Gastroesophageal sphincter (tissue), 4 donors: Measurements from ENCODE around the gene UCHL5. TPM values are rescaled to one million over a fixed set of nuclear protein-coding genes. Genes with fewer than 3 reads are reported as not detected.
"Not testable (repeated sequence)": the region's sequence is repeated elsewhere in the genome, so short reads cannot be mapped to it uniquely, and the experiment has no call there.

Experiments
- ATAC-seq: fragments of 150-250 bp; one replicate; pipeline ENCODE4 v1.9.1; 2016; ENCODE audit warnings: mild to moderate bottlenecking, moderate library complexity
- H3K27ac ChIP-seq, 4 donors: fragments of 200-600 bp; sonication (generic) in 3 of 4; 1 replicate in 3 of 4; 2 replicates in 1 of 4; pipeline ENCODE4 v1.5.1; 2016 to 2019
- H3K27me3 ChIP-seq: fragments of 200-600 bp; sonication (generic); one replicate; pipeline ENCODE4 v1.5.1; 2019
- H3K36me3 ChIP-seq, 2 donors: fragments of 200-600 bp; sonication (generic); one replicate each; pipeline ENCODE4 v1.5.1; 2019; ENCODE audit warnings: control low read depth in 1 of 2
- H3K4me1 ChIP-seq, 3 donors: fragments of 200-600 bp; sonication (generic); 1 replicate in 2 of 3; 2 replicates in 1 of 3; pipeline ENCODE4 v1.5.1; 2016 to 2019; ENCODE audit warnings: control low read depth in 2 of 3
- H3K4me3 ChIP-seq, 2 donors: fragments of 200-600 bp; sonication (generic); one replicate each; pipeline ENCODE4 v1.5.1; 2019; ENCODE audit warnings: mild to moderate bottlenecking in 1 of 2, moderate library complexity in 1 of 2
- H3K9me3 ChIP-seq, 3 donors: fragments of 200-600 bp; sonication (generic); one replicate each; pipeline ENCODE4 v1.5.1; 2017 to 2019; ENCODE audit warnings: control low read depth in 2 of 3
- CTCF ChIP-seq, 4 experiments: fragments of 200-600 bp in 2 of 4; fragments of 450-650 bp in 2 of 4; sonication (generic) in 1 of 4; IDR thresholded peaks; one replicate each; pipeline ENCODE4 v1.5.1; 2017 to 2019; ENCODE audit warnings: antibody characterized with exemption in 4 of 4, mild to moderate bottlenecking in 2 of 4, moderate library complexity in 2 of 4
- EP300 ChIP-seq: sonication (generic); formaldehyde crosslinking; IDR thresholded peaks from one replicate; pipeline ENCODE4 v1.6.1; 2017; ENCODE audit warnings: antibody characterized with exemption, mild to moderate bottlenecking
- POLR2A ChIP-seq, 2 donors: fragments of 450-650 bp; IDR thresholded peaks; one replicate each; pipeline ENCODE4 v1.6.1; 2017; ENCODE audit warnings: antibody characterized with exemption in 2 of 2, mild to moderate bottlenecking in 2 of 2, moderate library complexity in 1 of 2
- POLR2AphosphoS5 ChIP-seq: sonication (generic); formaldehyde crosslinking; IDR thresholded peaks from one replicate; pipeline ENCODE4 v1.6.1; 2017; ENCODE audit warnings: antibody characterized with exemption
- WGBS, 2 donors: methylation state at CpG; one replicate each; pipeline ENCODE4 v1.1.5; 2018; ENCODE audit warnings: low coverage in 1 of 2; 5-methylcytosine and 5-hydroxymethylcytosine counted together
- total RNA-seq, 4 donors: library from RNA; depleted of rRNA; stranded (reverse); fragments of >200 nt; gene quantifications; one replicate each; pipeline ENCODE4 v1.1.0, GENCODE V29; 2016

UCHL5 gene
- total RNA-seq, 4 donors from 2014 or later = 24.1 to 42.7 (median 32.8) TPM

- H3K4me1 ChIP-seq = no peaks in the 10 kb centered on the region
- no peaks in the 10 kb centered on the region for H3K36me3 ChIP-seq
- H3K27ac ChIP-seq = no peak overlapping the region
- 57 to 60% methylated on average over 1 of the region's 1 CpG for WGBS, 2 donors
- ATAC-seq = no peak
- TF ChIP-seq EP300 = no peak
- TF ChIP-seq POLR2AphosphoS5 = no peak
- TF ChIP-seq POLR2A (IDR thresholded peaks at IDR 0.05) = no peak
- TF ChIP-seq CTCF (IDR thresholded peaks at IDR 0.05) = no peak
- H3K9me3 ChIP-seq = no peaks in the 10 kb centered on the region
- H3K27me3 ChIP-seq = no peaks in the 10 kb centered on the region
- no peak overlapping the region for H3K4me3 ChIP-seq
Measured at GRCh38 chr1:192980856-192981255, 78.3 kb downstream of the UCHL5 start.

GRCh38 chr1:192980334-192980733 is 78.8 kb downstream of the UCHL5 start:
- H3K9me3 ChIP-seq, H3K4me3 ChIP-seq, H3K27me3 ChIP-seq, ATAC-seq, H3K27ac ChIP-seq, H3K36me3 ChIP-seq, H3K4me1 ChIP-seq: not testable (repeated sequence)
- WGBS, 2 donors = 89 to 95% methylated on average over 3 of the region's 4 CpGs

- H3K36me3 ChIP-seq = no peaks in the 10 kb centered on the region
- ATAC-seq = no peak
- H3K9me3 ChIP-seq = no peaks in the 10 kb centered on the region
- no peak overlapping the region for H3K4me3 ChIP-seq
- 86 to 100% methylated on average over 6 to 12 of the region's 13 CpGs for WGBS, 2 donors
- H3K4me1 ChIP-seq = no peaks in the 10 kb centered on the region
- no peak for TF ChIP-seq POLR2AphosphoS5
- TF ChIP-seq POLR2A (IDR thresholded peaks at IDR 0.05) = no peak
- no peak for TF ChIP-seq EP300
- TF ChIP-seq CTCF (IDR thresholded peaks at IDR 0.05) = no peak
- H3K27ac ChIP-seq = no peak overlapping the region
- H3K27me3 ChIP-seq = no peaks in the 10 kb centered on the region
Measured at GRCh38 chr1:192979542-192979941, 79.6 kb downstream of the UCHL5 start.

- no peaks in the 10 kb centered on the region for H3K9me3 ChIP-seq
- TF ChIP-seq CTCF (IDR thresholded peaks at IDR 0.05) = no peak
- no peak for TF ChIP-seq EP300
- no peak for TF ChIP-seq POLR2AphosphoS5
- no peak for TF ChIP-seq POLR2A (IDR thresholded peaks at IDR 0.05)
- H3K36me3 ChIP-seq = no peaks in the 10 kb centered on the region
- H3K4me1 ChIP-seq = no peaks in the 10 kb centered on the region
- ATAC-seq = no peak
- 58 to 93% methylated on average over 4 to 8 of the region's 8 CpGs for WGBS, 2 donors
- no peak overlapping the region for H3K4me3 ChIP-seq
- H3K27me3 ChIP-seq = no peaks in the 10 kb centered on the region
- H3K27ac ChIP-seq = no peak overlapping the region
Measured at GRCh38 chr1:192978195-192978710, 80.9 kb downstream of the UCHL5 start.

- Histone ChIP-seq H3K9me3 (no peaks in the 10 kb centered on the region), H3K4me1 (no peaks in the 10 kb centered on the region), H3K36me3 (no peaks in the 10 kb centered on the region), H3K27me3 (no peaks in the 10 kb centered on the region), H3K27ac (no peak overlapping the region), H3K4me3 (no peak overlapping the region)
- TF ChIP-seq EP300 (no peak), CTCF (IDR thresholded peaks at IDR 0.05) (no peak), POLR2A (IDR thresholded peaks at IDR 0.05) (no peak), POLR2AphosphoS5 (no peak)
- no peak for ATAC-seq
- 67 to 69% methylated on average over 8 of the region's 8 CpGs for WGBS, 2 donors
Measured at GRCh38 chr1:192977089-192977706, 82.0 kb downstream of the UCHL5 start.
